Stimulated activated CD8-positive, alpha-beta memory T cell treated with anti-CD3 and anti-CD28 coated beads, Interleukin-12 subunit alpha, Interleukin-12 subunit beta, amount 100 ng/mL, for 1 hour (primary cell): ENCODE results near the gene CDC42EP1.

Source experiments
- DNase-seq: peaks from one replicate; pipeline ENCODE4 v3.0.0-alpha.2; 2020; ENCODE audit warnings: low read depth

Gene CDC42EP1

DNA sequence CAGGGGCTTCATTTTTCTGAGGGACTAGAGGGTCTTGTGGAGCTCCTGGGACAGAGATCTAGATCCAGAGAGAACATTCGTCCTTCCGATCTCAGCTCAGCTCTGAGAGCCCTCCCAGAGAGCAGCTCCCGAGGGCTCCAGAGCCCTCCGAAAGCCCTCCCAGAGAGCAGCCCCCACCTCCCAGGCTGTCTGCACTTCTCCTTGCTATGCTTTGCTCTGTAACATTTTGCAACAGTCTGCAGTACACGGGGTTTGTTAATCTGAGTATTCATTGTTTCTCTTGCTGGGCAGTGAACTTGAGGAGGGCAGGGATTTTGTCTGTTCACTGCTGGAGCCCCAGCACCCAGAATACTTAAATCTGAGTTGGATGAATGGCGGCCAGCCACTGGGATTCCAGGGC lies 50.9 kb downstream of the CDC42EP1 start:
- DNase-seq, result no peak

DNA sequence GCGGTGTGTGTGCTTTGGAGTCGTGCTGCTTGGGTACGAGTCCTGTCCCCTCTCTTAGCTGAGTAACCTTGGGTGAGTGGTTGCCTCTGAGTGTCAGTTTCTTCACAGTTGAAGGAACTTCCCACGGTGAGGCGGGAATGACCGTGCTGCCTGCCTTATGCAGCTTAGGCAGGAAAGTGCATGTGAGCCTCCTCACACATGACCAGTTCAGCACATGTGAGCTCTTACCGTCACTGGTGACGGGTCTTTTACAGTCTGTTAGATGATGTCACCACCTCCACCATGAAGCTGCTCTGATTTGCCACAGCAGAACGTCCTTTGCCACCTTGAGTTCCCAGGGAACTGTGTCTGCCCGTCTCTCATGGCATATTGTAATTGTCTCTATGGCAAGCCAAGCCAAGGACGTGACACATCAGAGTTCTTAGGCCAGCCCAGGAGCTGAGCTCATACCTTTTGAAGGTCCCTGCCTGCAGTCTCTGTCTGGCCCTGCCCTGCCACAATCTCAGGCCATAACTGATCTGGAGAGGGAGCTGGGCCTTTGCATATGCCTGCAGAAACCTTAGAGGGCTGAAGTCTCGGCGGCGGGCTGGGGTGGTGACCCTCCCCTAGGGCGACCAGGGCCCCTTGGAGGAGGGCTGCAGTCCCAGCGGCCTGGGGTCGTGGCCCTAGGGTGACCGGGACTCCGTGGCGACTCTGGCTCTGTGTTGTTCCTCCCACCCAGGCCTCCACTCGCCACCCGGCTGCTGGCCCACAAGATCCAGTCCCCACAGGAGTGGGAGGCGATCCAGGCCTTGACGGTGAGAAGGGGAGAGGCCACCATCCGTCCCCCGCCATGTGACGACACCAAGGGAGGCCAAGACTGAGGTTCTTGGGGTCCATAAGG lies 56.2 kb downstream of the CDC42EP1 start:
- no peak for DNase-seq

DNA sequence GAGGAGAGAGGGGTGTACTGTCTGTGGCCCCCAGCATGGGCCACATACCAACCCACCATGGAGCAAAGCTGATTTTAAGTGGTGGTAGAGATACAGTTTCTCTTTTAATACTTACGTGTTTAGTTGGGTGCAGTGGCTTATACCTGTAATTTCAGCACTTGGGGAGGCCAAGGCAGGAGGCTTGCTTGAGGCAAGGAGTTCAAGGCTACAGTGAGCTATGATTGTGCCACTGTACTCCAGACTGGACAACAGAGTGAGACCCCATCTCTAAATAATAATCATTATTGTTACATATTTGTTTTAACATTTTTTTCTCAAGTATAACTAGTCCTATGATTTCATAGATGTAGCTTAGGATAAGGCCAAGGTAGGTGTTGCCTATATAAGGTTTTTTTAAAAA lies 57.2 kb downstream of the CDC42EP1 start:
- no peak for DNase-seq

DNA sequence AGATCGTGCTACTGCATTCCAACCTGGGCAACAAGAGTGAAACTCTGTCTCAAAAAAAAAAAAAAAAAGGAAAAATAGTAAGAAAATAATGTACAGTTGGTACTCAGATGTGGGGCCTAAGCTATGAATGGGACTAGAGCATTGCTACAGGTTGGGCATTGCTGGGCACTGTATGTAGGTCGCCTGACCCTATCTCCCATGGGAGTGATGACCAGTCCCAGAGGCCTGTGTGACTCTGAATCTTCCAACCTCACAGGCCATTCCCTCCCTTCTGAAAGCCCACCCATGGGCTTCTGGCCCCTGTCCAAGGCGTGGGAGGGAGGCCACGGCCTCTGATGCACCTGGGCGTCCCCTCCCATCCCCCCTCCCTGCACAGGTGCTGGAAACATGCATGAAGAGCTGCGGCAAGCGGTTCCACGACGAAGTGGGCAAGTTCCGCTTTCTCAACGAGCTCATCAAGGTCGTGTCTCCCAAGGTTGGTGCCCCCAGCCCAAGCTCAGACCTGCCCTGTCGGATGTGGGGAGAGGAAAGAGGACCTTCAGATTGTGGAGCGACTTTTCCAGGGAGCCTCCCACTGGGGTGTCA lies 57.9 kb downstream of the CDC42EP1 start:
- no peak for DNase-seq

DNA sequence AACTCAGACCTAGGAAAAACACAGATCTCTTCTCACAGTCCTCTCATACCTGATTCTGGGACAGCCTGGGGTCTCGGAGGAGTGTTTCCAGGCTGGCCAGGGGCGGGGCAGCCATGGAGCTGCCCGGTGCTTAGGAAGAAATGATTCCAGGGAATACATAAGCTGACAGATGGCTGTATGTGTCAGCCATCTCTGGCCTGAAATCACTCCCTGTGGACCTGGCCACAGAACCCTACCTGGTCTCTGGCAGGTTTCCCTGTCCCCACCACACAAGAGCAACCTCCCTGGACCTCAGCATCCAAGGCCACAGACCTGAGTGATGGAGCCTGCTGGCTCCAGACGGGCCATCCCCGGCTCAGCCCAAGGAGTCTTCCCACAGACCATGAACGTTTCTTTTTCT lies 58.4 kb downstream of the CDC42EP1 start:
- no peak for DNase-seq
